VCaP (cell line): ENCODE results near the gene XCL2.
"Not testable (repeated sequence)": the region's sequence is repeated elsewhere in the genome, so short reads cannot be mapped to it uniquely, and the experiment has no call there.

Experiments
- H3K27ac ChIP-seq: fragments of 450-650 bp; 2 replicates; pipeline ENCODE4 v1.5.1; 2017
- CTCF ChIP-seq: fragments of 450-650 bp; conservative IDR thresholded peaks from 2 replicates; pipeline ENCODE4 v1.5.1; 2017; ENCODE audit warnings: mild to moderate bottlenecking, moderate library complexity

Gene XCL2

GRCh38 chr1:168543840-168544498, at the start of gene XCL2:
TSS of gene XCL2 (minus strand) at chr1:168543997. CDS start at chr1:168543964, 33 bp downstream.
- not testable (repeated sequence) for H3K27ac ChIP-seq

DNA sequence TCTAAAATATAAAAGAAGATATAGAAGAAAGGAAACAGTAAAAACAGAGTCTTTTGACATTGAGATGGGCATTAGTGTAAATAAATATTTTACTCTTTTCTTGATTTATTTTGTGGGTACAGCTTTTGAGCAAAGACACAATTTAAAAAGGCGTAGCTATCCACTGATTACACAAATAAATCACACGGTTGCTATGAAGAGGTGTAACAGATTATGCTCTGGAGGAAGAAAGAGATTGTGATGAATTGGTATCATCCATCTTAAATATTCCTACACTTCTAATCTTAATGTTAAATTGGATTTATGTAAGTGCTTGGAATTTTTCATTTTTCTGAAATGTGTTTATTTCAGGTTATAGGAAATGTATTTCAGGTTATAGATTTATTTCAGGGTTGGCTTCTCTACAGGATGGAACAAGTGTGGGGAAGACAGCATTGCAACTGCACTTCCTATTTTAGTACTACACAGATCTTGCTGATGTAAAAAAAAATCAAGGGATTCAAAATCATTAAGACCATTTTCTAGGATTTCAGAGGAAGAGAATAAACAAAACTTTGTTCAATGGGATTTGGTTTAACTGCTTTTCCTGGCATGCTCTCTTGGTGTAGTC, 47.9 kb upstream of the XCL2 start:
- no peak for TF ChIP-seq CTCF
- H3K27ac ChIP-seq = no peak overlapping the region

DNA sequence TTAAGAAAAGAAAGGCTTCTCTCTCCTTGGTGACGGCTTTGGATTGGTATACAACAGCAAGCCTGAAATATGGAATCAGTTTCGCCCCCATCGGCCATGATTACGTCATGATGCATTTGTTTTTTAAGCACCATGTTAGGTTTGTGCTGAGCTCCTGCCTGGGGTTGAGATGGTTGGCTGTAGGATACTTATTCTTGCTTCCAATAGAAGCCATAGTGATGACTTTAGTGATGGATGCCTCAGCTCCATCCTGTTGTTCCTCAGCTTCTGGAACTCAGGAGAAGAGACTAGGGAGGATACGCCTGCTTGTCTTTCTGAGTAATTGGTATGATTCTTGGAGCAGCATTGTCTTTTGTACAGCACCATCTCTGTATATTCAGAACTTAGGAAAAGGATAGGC, 47.3 kb upstream of the XCL2 start:
- no peak for TF ChIP-seq CTCF
- no peak overlapping the region for H3K27ac ChIP-seq

DNA sequence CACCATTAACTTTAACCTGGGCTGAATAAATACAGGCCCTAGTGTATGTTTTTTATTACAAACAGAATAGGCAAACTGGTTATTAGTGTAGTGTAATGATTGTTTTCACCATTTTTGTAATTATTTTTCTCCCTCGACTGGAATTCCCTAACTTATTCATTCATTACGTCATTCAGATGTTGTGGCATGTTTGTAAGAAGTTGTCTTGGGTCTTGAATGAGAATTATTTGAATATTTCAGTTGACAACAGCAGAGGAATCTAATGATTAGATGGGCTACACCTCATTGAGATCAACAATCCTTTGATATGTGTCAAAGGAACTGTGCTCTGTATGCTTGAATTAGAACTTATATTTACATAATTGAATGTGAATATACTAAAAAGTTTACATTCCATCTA, 45.4 kb upstream of the XCL2 start:
- no peak for TF ChIP-seq CTCF
- no peak overlapping the region for H3K27ac ChIP-seq

- TF ChIP-seq CTCF = no peak
These were observed 42.1 kb upstream of the XCL2 start for GRCh38 chr1:168585937-168586336.

GRCh38 chr1:168585191-168585590, 41.4 kb upstream of the XCL2 start:
- H3K27ac ChIP-seq = no peak overlapping the region
- TF ChIP-seq CTCF = no peak

More at GRCh38 chr1:168585937-168586336, 42.1 kb upstream of the XCL2 start:
- H3K27ac ChIP-seq = no peak overlapping the region

DNA sequence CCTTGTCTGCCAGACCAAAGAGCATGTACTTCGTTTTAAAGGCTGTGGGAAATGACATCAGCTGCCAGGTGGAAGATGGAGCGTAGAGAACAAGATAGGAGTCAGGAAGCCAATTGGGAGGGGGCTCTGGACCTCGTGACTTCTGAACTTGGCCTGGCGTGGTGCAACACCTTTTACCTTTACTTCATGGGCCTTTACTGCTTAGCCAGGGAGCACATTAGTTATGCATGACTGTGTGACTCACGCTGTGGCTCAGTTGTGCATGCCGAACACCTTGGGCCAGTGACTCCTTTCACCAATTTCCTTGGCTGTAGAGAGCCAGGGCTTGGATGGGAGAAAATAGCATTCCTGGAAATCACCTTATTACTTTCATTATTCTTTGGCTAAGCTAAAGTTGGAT, 39.8 kb upstream of the XCL2 start:
- TF ChIP-seq CTCF = no peak
- H3K27ac ChIP-seq = no peak overlapping the region

DNA sequence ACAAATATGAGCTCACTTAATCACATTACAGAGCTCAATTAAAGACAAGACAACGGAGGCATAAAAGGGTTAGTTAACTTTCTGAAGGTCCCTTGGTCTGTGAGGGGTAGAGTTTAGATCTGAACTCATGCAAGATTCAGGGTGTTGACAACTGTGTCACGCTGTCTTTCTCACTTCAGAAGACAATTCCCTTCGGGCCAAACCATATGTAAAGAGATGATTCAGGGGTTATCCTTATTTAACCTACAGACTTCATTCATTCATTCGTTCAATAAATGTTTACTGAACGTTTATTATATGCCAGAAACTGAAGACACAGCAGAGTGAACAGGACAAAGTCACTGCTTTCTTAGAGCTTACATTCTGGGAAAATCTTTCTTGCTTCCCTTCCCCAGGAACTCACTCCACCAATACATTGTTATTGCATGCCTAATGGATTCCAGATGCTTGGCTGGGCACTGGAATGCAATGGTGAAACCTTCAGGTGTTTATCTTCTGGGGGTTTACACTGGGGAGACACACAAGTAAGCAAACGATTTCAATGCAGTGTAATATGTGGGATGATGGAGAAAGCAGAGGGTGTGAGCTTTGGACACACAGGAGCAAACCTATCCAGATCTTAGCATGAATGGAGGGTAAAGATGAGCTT, 39.0 kb upstream of the XCL2 start:
- TF ChIP-seq CTCF = no peak
- no peak overlapping the region for H3K27ac ChIP-seq
